IPS-NIHi11 (cell line): Measurements from ENCODE around the gene RNF40.
A peak's percentile ranks its signal among the peaks of the same experiment; 100 is the strongest.

Experiments
- DNase-seq: peaks from one replicate; pipeline ENCODE4 v3.0.0; 2012; ENCODE audit warnings: mixed read lengths, low spot score

Gene RNF40

DNA sequence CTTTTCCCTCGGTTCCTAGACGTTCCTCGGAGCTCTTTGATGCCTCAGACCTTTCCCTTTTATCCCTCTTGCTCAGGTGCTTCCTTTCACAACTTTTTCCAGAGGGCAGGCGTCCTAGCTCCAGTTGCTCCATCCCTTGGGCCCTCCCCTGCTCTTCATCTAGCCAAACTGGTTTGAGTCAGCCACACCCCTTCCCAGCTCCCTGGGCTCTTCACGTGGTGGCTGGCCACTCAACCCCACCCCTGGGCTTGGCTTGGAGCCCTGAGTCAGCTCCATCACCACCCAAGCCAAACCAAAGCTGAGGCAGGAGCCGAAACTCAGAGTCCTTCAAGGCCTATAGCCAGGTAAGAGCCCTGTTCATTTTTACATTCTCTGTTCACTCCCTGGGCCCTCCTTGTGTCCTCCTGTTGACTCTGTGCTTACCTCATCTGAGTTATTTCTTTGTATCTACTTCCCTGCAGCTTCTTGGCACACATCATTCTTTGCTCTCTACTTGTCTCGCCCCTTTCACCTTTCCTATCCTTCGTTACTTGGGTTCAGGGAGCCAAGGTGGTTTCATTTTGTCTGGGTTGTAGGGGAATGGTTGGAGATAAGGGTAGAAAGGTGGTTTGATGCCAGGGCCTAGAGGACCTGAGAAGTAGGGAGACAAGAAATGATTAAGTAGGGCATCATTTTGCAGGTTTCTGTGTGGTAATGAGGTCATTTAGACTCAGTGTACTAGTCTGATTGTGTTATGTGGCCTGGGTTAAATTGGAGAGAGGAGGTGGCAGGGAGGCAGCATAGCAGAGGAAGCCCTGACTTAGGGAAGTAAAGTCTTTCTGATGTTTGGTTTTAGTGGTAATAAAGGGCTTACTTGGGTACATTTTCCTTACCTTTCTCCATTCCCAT, 21.5 kb upstream of the RNF40 start:
- peak; percentile 80 for DNase-seq

DNA sequence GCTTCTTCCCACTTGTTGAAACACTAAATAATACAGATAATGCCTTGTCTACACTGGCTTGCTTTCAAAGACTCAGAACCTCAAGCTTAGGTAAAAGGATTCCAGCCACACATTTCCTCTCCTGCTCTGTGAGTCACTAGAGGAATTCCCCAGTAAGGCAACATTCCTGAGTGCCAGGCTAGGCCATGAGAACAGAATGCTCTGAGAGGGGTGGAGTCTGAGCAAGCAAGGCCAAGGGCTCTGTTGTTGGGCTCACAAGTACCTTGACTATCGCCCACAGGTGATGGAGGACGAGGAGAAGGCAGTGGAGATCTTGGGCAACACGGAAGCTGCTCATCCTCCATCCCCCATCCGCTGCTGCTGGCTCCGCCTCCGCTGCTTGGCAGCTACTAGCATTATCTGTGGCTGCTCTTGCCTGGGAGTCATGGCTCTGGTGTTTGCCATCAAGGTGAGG, 20.6 kb upstream of the RNF40 start:
- no peak for DNase-seq

DNA sequence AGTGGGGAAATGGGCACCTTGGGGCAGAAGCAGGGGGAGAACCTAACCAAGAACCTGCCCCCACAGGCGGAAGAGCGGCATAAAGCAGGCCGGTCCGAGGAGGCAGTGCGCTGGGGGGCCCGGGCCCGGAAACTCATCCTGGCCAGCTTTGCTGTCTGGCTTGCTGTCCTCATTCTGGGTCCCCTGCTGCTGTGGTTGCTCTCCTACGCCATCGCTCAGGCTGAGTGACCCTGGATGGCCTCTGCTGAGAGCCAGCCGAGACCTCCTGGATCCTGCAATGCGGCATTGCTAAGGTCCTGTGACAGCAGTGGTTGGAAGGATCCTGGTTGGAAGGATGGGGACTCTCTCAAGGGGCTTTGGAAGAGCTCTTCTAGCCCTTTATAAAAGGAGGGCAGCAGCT, 18.4 kb upstream of the RNF40 start:
- DNase-seq = no peak

DNA sequence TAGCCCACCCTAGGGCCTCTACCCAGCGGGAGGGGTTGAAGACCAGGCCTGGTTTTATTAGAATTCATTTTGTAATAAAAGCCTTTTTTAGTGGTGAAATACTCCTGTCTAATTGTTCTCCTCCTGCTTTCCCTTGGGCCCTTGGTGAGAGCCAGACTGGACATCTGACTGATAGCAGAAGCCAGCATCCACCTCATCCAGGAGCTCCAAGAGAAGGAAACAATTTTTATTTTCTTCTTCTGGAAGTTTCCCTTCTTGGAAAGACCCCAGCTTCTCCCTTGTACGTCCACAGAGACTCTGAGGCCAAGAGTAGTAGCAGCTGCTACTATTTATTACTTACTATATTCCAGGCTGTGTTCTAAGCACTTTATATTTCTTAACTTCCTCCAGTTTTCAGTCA, 17.9 kb upstream of the RNF40 start:
- DNase-seq = no peak

DNA sequence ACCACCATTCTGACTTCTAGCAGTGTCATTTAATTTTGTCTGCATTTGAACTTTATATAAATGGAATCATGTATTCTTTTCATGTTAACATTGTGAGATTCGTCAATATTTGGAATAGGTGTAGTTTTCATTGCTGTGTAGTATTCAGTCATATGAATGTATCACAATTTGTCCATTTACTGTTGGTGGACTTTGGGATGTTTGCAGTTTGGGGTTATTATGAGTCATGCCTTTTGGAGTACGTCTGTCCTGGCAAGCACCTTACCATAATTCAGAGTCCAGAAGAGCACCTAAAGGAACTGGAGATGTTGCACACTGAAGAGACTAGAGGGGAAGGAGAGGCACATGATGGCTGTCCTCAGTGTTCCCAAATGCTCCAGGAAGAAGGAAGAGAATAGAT, 17.0 kb upstream of the RNF40 start:
- DNase-seq = no peak

DNA sequence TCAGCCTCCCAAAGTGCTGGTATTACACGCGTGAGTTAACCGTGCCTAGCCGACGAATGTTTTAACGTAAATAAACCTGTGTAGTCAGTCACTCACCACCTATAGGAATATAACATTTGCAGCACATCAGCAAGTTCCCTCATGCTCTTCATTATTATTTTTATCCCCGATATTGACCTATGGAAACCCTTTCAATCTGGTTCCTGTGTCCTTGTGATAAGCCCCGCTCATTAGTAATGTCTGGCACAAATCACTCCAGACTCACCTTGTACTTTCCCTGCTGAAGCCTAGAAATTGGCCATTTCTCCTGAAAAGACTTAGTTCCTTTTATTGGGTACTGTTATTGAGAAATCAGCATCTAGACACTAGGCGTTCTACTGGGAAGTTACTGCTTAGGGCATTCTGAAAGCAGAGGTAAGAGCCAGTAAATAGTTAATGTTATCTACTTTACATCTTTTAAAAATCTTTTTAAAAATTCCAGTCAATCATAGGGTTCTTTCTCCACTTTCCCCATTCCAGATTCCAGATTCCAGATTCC, 15.4 kb upstream of the RNF40 start:
- DNase-seq = no peak

DNA sequence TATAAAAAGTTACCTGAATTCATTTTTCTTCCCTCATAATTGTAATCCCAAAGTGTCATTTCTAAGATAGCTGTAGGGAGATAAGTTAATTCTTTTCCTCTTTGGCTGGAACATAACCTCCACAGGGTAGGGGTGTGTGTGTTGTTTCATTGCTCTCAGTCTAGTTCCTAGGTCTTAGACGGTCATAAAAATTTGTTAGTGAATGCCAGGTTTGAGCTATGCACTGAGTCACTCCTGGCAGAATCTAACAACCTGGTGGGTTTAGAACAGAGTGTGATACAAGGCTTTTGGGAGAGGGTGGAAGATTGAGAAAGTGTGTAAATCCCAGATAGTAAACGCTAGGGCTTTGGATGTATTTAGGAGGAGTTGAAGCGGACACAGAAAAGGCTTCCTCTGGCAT, 14.8 kb upstream of the RNF40 start:
- no peak for DNase-seq

DNA sequence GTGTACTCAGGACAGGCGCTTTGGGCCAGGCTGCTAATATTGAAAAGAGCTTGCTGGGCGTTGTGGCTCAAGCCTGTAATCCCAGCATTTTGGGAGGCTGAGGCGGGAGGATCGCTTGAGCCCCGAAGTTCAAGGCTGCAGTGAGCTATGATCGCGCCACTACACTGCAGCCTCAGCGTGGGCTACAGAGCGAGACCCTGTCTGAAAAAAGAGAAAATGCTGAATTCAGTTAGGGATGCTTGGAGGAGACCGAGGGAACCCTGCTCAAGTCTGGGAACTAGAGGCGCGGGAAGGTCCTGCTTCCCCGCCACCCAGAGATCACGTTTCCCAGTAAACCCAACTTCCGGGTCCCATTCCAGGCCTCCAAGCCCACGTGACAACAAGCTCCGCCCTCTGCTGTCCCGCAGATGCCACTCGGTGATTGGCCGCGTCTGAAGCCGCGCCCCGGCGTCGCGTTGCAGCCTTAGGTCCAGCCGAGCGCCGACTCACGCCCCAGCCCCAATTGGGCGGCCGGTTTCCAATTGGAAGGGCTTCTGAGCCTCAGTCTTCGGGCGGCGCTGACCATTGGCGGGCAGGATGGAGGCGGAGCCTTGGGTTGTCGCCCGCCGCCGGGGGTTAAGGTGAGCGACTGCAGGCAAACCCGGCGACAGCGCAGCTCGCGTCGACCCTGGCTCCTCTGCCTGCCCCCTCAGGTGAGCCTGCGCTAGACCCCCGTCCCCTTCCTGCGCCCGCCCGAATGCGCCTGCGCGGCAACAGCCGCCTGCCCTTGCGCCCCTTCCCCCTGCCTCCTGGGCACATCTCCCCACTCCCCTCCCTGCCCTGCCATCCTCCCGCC, 14.1 kb upstream of the RNF40 start, which contains the start of gene PHKG2:
TSS of gene PHKG2 (plus strand) at position 627 of the 835 bp plus-strand sequence. CDS start 396 bp downstream, outside the sequence.
- peak; percentile 96 for DNase-seq

DNA sequence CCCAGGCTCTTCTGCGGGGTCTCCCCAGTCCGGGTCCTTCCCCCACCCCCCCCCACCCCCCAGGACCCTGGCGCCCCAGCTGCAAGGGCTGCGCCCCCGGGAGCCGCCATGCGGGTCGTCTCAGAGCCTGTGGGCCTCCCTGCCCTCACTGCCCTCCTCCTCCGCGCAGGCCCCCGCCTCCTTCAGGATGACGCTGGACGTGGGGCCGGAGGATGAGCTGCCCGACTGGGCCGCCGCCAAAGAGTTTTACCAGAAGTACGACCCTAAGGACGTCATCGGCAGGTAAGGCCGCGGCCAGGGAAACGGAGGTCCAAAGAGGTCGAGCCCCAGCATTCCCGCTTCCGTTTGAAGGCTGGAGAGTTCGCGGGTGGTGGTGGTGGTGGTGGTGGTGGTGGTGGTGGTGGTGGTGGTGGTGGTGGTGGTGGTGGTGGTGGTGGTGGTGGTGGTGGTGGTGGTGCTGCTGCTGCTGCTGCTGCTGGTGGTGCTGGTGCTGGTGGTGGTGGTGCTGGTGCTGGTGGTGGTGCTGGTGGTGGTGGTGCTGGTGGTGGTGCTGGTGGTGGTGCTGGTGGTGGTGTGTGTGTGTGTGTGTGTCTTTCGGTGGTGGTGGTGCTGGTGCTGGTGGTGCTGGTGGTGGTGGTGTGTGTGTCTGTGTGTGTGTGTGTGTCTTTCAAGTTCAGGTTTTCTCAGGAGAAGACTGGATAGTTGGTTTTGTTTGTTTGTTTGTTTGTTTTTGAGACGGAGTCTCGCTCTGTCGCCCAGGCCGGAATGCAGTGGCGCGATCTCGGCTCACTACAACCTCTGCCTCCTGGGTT, 13.3 kb upstream of the RNF40 start:
- DNase-seq = peak; percentile 71

DNA sequence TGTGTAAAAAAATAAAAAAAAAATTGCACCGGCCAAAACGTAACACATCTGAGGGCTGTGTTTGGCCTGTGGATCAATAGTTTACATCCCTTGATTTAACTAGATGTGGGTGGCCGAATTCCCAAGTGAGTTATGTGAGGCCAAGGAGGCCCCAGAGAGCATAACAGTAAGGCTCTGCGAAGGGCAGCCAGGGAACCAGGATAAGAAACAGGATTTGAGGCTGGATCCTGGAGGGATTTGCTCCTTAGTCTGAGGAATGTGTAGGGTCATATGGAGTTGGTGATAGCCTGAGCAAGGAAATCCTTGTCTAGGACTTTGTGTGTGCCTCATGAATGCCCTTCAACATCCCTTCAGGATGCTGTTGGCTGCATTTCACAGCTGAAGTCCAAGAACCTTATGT, 11.9 kb upstream of the RNF40 start:
- no peak for DNase-seq

DNA sequence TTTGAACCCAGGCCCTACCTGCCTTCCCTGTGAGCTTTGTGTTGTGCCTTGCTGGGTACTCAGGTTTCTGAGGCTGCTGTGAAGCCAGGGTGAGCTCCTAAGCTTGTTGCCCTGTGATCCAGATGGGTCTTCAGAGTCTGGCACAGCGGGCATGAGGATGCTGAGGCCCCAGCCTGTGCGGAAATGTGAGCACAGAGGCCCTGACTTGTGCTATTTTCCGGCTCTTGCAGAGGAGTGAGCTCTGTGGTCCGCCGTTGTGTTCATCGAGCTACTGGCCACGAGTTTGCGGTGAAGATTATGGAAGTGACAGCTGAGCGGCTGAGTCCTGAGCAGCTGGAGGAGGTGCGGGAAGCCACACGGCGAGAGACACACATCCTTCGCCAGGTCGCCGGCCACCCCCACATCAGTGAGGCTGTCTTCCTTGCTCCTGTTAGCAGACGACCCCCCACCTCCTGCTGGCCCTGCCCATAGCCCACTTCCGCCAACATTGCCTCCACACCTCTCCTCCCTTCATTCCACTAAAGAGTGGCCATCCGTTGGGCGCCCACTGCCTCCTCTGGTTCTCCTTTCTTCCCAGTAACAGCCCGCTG, 11.2 kb upstream of the RNF40 start:
- no peak for DNase-seq

DNA sequence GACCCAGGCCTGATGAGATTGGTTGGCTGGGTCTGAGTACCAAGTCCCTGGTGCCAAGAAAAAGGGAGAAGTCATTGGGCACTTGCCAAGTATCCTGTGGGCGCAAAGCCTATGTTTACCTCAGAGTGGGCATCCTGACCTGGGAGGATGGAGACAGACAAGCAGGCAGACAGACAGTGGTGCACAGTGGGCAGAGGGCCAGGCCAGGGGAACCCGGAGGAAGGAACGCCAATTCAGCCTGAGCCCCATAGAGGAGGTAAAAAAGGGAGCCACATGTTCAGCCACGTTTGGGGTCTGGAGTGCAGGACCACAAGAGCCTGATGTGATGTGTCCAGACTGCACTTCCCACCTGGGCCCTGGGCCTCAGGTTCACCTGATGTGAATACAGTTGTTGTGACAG, 8.5 kb upstream of the RNF40 start:
- DNase-seq = no peak

DNA sequence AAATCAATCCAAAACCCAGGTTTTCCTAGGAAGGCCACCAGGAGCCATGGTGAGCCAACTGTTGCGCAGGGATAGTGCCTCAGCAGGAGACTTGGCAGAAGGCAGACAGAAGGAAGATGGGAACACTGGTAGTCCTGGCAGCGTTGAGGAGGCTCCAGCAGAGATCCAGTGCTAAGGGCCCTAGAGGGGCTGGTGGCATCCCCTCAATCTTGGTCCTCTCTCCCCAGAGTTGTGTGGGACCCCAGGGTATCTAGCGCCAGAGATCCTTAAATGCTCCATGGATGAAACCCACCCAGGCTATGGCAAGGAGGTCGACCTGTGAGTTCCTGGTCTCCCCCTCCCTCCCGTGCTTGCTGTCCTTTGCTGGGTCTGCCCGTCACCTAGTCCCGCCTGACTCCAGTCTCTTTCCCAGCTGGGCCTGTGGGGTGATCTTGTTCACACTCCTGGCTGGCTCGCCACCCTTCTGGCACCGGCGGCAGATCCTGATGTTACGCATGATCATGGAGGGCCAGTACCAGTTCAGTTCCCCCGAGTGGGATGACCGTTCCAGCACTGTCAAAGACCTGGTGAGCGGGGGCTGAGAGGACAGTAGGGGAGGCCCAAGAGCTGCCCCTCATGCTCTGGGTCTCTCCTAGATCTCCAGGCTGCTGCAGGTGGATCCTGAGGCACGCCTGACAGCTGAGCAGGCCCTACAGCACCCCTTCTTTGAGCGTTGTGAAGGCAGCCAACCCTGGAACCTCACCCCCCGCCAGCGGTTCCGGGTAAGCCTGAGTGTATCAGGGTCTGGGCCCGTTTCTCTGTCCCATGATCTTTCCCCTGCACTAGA, 6.0 kb upstream of the RNF40 start:
- no peak for DNase-seq

DNA sequence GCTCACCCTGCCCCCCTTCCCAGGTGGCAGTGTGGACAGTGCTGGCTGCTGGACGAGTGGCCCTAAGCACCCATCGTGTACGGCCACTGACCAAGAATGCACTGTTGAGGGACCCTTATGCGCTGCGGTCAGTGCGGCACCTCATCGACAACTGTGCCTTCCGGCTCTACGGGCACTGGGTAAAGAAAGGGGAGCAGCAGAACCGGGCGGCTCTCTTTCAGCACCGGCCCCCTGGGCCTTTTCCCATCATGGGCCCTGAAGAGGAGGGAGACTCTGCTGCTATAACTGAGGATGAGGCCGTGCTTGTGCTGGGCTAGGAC, 5.4 kb upstream of the RNF40 start:
- no peak for DNase-seq

DNA sequence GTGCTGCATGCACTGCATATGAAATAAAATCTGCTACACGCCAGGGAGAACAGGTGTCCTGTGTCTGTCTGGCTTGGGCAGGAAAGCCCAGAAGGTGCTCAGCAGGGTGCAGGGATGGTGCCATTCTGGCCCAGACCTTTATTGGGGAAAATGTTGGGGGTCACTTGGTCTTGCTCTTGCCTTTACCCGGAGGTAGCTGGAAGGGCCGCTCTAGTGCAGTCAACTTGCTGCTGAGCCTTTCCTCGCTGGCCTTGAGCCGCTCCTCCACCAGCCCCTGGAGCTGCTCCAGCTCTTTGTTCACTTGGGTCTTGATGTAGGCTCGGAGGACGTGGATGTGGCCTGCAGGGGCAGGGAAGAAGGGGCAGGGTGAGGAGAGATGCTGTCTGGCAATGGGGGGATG, 4.8 kb upstream of the RNF40 start:
- DNase-seq = no peak

DNA sequence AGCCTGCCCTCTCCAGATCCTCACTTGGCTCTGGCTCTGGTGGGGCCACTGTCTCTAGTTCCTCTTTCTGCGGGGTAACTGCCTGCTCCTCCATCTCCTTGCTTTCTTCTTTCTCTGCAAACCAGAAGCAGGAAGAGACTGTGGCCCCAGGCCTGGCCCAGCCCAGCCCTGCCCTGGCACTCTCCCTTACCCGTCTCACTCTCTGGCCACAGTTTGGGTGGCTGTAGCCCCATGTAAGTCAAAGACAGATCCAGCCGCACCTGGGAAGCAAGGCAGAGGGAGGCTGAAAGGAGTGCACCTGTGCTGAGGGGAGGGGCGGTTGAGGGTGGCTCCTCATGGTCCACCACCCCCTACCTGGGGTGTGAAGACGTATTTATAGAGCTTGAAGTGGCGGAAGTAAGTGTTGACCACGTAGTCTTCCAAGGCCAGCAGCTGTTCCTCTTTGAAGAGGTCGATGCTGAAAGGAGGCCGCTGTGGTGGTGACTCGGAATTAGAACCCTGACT, 3.1 kb upstream of the RNF40 start:
- DNase-seq = no peak

DNA sequence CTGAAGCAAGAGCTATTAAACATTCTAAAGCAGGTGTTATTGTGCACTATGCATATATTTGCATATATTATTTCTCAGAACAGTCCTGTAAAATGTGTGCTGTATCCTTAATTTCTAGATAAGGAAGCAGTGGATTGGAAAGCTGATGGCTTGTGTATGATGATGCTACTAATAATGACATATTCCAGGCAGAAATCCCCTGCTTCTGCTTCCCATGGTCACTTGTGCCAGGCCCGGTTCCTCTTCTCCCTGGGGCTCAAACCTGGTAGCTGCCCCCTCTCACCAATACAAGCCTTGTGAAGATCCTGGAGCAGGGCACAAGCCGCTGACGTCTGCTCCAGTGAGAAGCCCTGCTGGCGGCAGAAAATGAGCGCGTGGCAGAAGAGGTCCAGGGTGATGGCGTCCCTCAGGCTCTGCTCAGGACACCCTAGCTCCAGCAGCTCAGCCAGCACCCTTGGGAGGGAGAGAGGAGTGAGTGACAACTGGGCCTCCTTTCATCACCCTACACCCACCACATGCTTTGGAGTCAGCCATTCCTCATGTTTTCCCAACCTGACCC, 2.0 kb upstream of the RNF40 start:
- no peak for DNase-seq

DNA sequence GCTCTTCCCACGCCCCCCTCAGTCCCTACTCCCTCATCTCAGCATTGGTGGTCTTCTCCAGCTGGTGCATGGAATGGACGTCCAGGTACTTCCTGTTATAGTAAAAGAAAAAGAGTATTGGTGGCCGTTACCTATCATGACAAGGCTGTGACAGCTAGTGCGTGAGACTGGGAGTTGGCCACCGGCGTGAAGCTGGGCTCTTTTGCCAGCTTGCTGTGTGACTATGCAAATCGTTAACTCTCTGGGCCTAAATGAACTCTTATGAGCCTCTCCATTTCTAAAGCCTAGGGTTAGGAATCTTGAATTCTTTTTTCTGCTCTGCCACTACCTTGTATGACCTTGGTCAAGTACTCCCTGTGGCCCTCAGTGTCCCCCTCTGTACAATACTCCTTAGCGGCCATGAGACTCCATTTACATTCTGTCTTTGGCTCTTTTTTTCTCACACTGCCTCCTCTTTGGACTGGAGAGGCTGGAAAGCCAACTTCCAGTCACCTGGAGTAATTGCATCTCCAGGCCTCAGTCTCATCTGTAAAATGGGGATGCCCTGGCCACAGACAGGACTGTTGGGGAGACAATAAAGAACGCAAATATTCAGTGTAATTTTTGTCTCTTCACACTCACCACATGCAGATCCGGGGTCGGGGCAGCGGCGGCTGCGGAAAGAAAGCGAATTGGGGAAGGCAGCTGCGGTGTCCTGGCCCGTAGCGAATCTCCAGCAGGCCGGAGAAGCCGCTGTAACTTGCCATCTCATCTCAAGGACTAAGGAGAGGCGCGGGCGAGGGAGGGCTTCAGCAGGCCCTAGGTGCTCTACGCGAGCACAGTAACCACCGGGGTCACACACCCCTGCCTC, 1.3 kb upstream of the RNF40 start:
- no peak for DNase-seq

DNA sequence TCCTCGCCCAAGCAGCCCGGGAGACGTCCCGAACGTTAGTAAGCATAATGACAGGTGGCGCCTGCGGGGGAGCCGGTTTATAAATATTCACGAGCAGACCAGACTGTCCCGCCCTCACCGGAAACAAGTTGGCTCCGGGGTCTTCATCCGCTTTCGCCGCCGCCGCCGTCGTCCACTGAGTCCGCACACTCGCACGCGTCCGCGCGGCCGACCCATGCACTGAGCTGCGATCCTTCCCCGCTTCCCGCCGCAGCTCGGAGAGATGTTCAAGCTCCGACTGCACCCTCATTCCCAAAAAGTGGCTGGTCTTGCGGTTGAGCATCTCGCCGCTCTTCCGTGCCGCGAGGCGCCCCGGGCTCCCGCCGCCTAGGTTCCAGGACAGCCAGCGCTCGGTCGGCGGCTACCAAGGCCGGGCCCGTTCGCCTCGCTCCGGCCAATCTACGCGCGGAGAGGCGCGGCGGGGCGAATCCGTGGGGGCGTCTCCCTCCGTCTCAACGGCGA, 645 bp upstream of the RNF40 start:
- DNase-seq = peak; percentile 60
